ENCODE data around the gene KCNK16.
"Not testable (repeated sequence)": the region's sequence is repeated elsewhere in the genome, so short reads cannot be mapped to it uniquely, and the experiment has no call there.

KCNK16 gene

DNA sequence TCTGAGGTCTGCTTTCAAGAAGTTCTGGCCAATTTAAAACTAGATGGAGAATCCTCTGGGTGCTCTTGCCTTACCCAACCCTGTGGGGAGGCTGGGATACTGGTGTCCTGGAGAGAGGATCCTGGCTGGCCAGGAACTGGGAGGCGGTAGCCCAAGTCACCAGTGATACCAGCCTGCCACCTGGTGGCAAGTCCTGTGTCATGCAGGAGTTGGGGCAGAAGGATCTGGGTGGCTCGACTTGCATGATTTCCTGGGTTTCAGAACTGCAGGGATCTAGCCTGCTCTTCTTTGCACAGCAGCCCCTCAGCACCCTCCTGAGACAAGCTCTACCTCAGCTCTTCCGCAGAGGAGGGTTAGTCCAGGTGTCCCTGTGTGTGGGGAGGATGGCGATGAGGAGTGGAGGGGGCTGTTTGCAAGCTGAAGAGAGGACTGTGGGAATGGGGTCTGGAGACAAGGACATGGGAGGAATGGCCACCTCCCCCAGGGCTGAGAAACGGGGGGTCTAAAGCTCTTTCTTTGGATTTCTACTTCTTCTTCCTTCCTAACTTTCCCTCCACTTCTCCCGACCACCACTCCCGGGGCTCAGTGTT is 12.5 kb downstream of the KCNK16 start:
- peak; percentile 14 to 27 for DNase-seq (ENCODE audit: low read depth in 2 of 2)

DNA sequence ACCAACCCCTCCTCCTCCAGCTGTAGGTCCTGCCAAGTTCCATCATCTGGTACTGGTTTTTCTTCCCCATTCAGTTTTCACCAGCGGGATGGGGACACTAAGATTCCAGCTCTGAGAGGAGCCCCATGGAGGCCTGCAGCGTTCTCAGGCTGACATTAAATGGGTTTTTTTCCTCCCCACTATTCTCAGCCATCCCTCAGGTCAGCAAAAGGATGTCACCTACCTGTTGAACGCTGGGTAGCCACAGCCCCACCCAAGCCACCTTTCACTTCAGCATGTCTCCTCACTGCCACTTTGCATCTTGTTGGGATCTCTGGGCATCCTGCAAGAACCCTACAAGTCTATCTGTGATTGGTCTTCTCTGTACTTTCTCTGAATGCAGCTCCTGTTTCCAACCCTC is 15.0 kb downstream of the KCNK16 start:
- no peak for DNase-seq (ENCODE audit: low read depth in 2 of 2)

- DNase-seq (ENCODE audit: low read depth in 2 of 2), result no peak
These were observed 17.6 kb downstream of the KCNK16 start for GRCh38 chr6:39304951-39305350.

- no peak for DNase-seq (ENCODE audit: low read depth in 2 of 2)
These were observed 18.9 kb downstream of the KCNK16 start for GRCh38 chr6:39303425-39304153.

DNA sequence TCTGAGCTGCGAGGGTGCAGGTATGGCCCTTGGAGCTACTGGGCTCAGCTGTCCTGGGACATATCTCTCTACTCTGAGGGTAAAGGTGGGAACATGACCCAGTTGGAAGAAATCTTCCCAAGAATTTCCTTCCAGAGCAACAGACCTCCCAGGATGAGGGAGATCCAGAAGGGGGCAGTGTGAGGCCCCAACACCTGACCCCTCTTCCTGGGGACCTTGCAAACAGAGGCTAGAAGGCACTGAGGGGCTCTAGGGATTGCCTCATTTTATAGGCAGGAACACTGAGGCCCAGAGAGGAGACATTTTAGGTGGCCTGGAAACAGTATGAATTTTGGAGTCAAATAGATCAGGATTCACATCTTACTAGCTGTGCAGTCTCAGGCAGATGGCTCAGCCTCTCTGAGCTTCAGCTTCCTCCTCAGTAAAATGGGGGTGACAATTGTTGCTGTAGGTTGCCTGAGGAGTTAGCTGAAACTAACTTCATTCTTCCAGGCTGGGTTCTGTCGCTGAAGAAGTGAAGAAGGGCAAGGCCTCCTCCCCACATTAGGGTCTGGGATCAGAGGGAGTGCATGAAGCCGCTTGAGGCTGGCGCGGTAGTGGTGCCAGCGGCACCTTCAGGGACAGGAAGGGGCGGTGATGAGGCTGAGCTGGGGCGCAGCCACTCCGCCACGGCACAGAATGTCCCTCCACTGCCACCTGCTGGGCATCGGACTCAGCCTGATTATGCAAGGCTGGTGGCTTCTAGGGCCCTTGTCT is 19.7 kb downstream of the KCNK16 start:
- peak; percentile 69 to 71 for DNase-seq (ENCODE audit: low read depth in 2 of 2)

DNA sequence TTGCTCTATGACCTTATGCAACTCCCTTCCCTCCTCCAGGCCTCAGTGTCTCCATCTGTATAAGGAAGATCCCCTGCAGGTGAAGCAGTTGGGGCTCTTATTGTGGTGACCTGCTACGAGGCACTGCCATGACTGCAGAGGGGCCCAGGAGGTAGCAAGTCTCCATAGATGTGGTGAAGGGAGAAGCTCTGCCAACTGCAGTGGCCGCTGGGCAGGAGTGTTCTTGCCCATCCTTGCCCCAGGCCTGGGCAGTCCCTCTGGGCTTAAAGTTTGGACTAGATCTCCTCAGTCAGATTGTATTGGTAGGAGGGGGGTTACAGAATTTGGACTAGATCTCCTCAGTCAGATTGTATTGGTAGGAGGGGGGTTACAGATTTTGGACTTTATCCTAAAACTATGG is 20.5 kb downstream of the KCNK16 start:
- DNase-seq (ENCODE audit: low read depth in 2 of 2), result no peak

- no peak for DNase-seq (ENCODE audit: low read depth in 2 of 2)
These were observed 20.9 kb downstream of the KCNK16 start for GRCh38 chr6:39301606-39302005.

GRCh38 chr6:39300739-39301138 is 21.8 kb downstream of the KCNK16 start:
- no peak for DNase-seq (ENCODE audit: low read depth in 2 of 2)

GRCh38 chr6:39298061-39298460 is 24.4 kb downstream of the KCNK16 start:
- DNase-seq (ENCODE audit: low read depth in 2 of 2), result no peak

GRCh38 chr6:39296745-39297640 is 25.5 kb downstream of the KCNK16 start:
- no peak for DNase-seq (ENCODE audit: low read depth in 2 of 2)

- DNase-seq (ENCODE audit: low read depth in 2 of 2), result no peak
These were observed 26.9 kb downstream of the KCNK16 start for GRCh38 chr6:39295611-39296011.

DNA sequence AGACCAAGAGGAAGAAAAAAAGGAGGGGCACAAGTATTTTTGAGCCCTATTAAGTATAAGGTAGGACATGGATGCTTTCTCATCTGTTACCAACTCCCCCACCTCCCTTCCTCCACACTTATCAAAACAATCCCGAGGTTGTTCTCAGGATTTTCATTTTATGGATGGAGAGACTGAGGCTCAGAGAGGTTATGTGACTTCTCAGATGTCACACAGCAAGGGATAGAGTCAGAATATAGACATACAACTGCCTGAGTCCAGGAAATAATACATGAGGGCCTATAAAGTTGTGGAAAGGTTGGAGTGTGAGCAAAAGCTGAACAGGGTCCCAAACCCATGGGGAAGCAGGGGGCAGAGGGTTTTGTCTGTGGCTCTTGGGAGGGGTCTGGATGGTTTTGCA is 27.6 kb downstream of the KCNK16 start:
- DNase-seq (ENCODE audit: low read depth in 2 of 2), result no peak

- no peak for DNase-seq (ENCODE audit: low read depth in 2 of 2)
These were observed 28.4 kb downstream of the KCNK16 start for GRCh38 chr6:39294133-39294532.

DNA sequence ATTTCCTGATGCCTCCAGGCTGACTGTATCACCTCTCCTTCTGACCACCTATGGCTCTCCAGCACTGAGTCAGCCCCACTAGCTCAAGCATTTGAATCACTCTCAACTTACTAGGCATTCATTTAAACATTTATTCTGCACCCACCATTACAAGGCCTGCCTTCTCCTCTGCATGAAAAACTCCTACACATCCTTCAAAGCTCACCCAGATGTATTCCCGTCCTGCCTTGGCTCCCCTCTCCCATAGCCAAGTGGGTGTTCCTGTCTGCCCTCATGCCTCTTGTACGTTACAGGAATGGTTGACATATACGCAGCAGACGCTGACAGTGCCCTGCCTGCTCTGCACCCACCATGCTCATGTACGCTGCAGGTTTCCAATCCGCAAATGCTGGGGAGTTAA is 29.9 kb downstream of the KCNK16 start:
- DNase-seq (ENCODE audit: low read depth in 2 of 2), result no peak

- no peak for DNase-seq (ENCODE audit: low read depth in 2 of 2)
These were observed 33.0 kb downstream of the KCNK16 start for GRCh38 chr6:39289490-39289889.

DNA sequence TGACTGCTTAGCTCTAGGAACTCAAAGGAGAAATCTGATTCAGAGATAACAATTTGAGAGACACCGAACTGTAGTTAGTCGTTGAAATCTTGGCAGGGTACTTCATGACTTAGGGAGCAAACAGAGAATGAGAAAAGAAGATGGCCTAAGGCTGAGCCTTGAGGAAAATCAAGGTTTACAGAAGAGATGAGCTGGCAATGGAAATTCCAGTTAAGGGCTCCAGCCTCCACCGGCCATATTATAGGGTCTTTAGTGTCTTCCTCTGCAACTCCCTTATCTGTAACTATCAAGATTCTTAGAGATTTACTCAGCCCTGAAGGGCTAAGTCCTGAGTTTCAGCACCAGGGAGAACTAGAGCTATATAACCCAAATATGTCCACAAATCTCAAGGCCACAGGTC is 34.9 kb downstream of the KCNK16 start:
- DNase-seq (ENCODE audit: low read depth in 2 of 2), result no peak

DNA sequence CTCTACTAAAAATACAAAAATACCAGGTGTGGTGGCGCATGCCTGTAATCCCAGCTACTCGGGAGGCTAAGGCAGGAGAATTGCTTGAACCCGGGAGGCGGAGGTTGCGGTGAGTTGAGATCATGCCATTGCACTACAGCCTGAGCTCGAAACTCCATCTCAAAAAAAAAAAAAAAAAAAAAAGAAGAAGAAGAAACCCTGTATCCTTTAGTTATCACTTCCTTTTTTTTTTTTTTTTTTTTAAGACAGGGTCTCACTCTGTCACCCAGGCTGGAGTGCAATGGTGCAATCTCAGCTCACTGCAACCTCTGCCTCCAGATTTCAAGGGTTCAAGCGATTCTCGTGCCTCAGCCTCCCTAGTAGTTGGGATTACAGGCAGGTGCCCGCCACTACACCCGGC is 35.9 kb downstream of the KCNK16 start:
- DNase-seq (ENCODE audit: low read depth in 2 of 2), result not testable (repeated sequence)

DNA sequence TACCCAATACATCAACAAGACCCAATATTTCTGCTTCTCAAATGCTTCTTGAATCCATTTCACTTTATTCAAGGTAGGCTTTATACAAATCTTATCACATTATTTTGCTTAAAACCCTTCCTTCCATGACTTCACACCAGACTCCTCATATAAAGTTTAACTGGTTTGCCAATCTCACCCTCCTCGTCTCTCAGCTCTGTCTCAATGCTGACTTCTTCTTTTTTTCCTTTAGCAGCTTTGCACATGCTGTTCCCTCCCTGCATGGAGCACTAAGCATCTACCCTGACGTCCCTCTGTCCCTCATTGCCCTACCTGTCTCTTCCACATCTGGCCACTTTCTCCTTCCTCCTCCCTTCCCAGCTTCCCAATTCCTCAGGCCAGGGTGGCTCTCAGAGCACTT is 39.7 kb downstream of the KCNK16 start:
- no peak for DNase-seq (ENCODE audit: low read depth in 2 of 2)

DNA sequence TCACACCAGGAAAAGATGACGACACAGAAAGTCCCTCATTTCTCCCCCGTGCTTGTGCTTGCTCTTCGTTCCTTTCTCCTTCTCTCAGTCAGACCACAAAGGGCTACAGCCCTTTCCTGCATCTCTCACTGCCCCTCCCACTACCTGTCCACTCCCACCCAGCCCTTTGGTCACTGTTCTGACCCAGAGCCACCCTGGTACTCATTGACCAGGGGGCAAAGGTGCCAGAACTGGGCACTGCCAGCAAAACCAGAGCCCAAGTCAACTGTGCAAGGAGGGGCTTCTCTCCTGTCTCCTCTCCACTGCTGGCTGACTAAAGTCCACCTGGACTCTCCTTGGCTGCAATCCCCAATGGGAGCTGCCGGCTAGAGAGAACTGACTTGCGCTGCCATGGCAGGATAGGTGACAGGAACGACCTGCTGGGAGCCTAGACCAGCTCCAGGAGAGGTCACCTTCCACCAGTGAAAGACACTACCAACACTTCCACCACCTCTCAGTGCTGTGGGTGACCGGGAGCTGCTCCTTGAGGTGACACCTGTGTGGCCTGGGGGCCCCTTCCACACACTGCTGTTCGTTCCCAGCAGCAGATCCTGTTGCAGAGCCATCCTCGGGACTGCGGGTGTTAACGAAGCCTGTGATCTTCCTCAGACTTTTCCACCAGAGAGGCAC is 41.1 kb downstream of the KCNK16 start:
- no peak for DNase-seq (ENCODE audit: low read depth in 2 of 2)

GRCh38 chr6:39280247-39280731 is 42.2 kb downstream of the KCNK16 start:
- no peak for DNase-seq (ENCODE audit: low read depth in 2 of 2)

- no peak for DNase-seq (ENCODE audit: low read depth in 2 of 2)
These were observed 43.0 kb downstream of the KCNK16 start for GRCh38 chr6:39279539-39279938.

All from stimulated activated CD8-positive, alpha-beta memory T cell treated with anti-CD3 and anti-CD28 coated beads, Interleukin-15, amount 100 ng/mL, for 48 hours (primary cell).